Activated T-cell treated with anti-CD3 and anti-CD28 coated beads, Interleukin-2, amount 50 U/mL, for 4 hours (primary cell): Measurements from ENCODE around the gene COMMD1. TPM values are rescaled to one million over a fixed set of nuclear protein-coding genes. Genes with fewer than 3 reads are reported as not detected.
A peak's percentile ranks its signal among the peaks of the same experiment; 100 is the strongest.
"Not testable (repeated sequence)": the region's sequence is repeated elsewhere in the genome, so short reads cannot be mapped to it uniquely, and the experiment has no call there.

Experiments
- ATAC-seq, 2 donors: fragments of 200-7000 bp; cut with Tn5 transposase; one replicate each; pipeline ENCODE4 v1.10.0; 2021
- DNase-seq: peaks from one replicate; pipeline ENCODE4 v3.0.0-alpha.2; 2020
- H3K27me3 Mint-ChIP-seq: one replicate; pipeline ENCODE4 v1.8.0; 2021; ENCODE audit warnings: low read depth, mixed read lengths
- H3K36me3 Mint-ChIP-seq: one replicate; pipeline ENCODE4 v1.8.0; 2022; ENCODE audit warnings: mixed read lengths; ENCODE audit not compliant: insufficient read depth
- H3K4me1 Mint-ChIP-seq: one replicate; pipeline ENCODE4 v1.8.0; 2021; ENCODE audit warnings: low read depth, mixed read lengths
- H3K4me3 Mint-ChIP-seq: one replicate; pipeline ENCODE4 v1.8.0; 2021; ENCODE audit warnings: mild to moderate bottlenecking, moderate library complexity, mixed read lengths
- H3K9me3 Mint-ChIP-seq: one replicate; pipeline ENCODE4 v1.8.0; 2021; ENCODE audit warnings: mixed read lengths
- total RNA-seq, 3 donors: library from RNA; stranded (reverse); gene quantifications; one replicate each; pipeline ENCODE4 v1.2.1, GENCODE V29; 2021

Gene COMMD1
- total RNA-seq, 3 donors from 2014 or later = 29.7 to 37.0 (median 31.0) TPM

GRCh38 chr2:61900281-61900680 is 5.2 kb upstream of the COMMD1 start:
- peaks cover 6% of the 10 kb centered on the region for H3K4me1 Mint-ChIP-seq
- H3K4me3 Mint-ChIP-seq = no peak overlapping the region

GRCh38 chr2:61906186-61906470 is 654 bp downstream of the COMMD1 start:
- Mint-ChIP-seq H3K4me3 (peak overlapping the region; percentile 98), H3K36me3 (no peaks in the 10 kb centered on the region), H3K9me3 (no peaks in the 10 kb centered on the region), H3K27me3 (no peaks in the 10 kb centered on the region), H3K4me1 (peaks cover 16% of the 10 kb centered on the region)
- peak in 1 of 2 donors; percentile 16 for ATAC-seq
- no peak for DNase-seq

More at GRCh38 chr2:61900281-61900680, 5.2 kb upstream of the COMMD1 start:
- H3K9me3 Mint-ChIP-seq = no peaks in the 10 kb centered on the region
- no peaks in the 10 kb centered on the region for H3K27me3 Mint-ChIP-seq
- no peaks in the 10 kb centered on the region for H3K36me3 Mint-ChIP-seq
- DNase-seq (no peak), ATAC-seq (no peak)

GRCh38 chr2:61909116-61909515 is 3.6 kb downstream of the COMMD1 start:
- Mint-ChIP-seq H3K4me3 (no peak overlapping the region), H3K9me3 (no peaks in the 10 kb centered on the region), H3K27me3 (no peaks in the 10 kb centered on the region), H3K36me3 (peaks cover 3% of the 10 kb centered on the region), H3K4me1 (peaks cover 19% of the 10 kb centered on the region)
- DNase-seq (no peak), ATAC-seq (no peak)

- H3K27me3 Mint-ChIP-seq = no peaks in the 10 kb centered on the region
- DNase-seq (no peak), ATAC-seq (no peak)
- no peaks in the 10 kb centered on the region for H3K9me3 Mint-ChIP-seq
- H3K36me3 Mint-ChIP-seq = peaks cover 3% of the 10 kb centered on the region
- H3K4me3 Mint-ChIP-seq = no peak overlapping the region
- H3K4me1 Mint-ChIP-seq = peaks cover 13% of the 10 kb centered on the region
Measured at GRCh38 chr2:61910603-61911002, 5.1 kb downstream of the COMMD1 start.

GRCh38 chr2:61911510-61911909 is 6.0 kb downstream of the COMMD1 start:
- H3K27me3 Mint-ChIP-seq = no peaks in the 10 kb centered on the region
- no peak overlapping the region for H3K4me3 Mint-ChIP-seq
- DNase-seq (no peak), ATAC-seq (no peak)
- peaks cover 9% of the 10 kb centered on the region for H3K4me1 Mint-ChIP-seq
- H3K9me3 Mint-ChIP-seq = no peaks in the 10 kb centered on the region
- H3K36me3 Mint-ChIP-seq = peaks cover 3% of the 10 kb centered on the region

GRCh38 chr2:61914794-61915193 is 9.3 kb downstream of the COMMD1 start:
- not testable (repeated sequence) for H3K4me1 Mint-ChIP-seq, H3K27me3 Mint-ChIP-seq, H3K9me3 Mint-ChIP-seq, DNase-seq, H3K36me3 Mint-ChIP-seq, ATAC-seq, H3K4me3 Mint-ChIP-seq

- Mint-ChIP-seq H3K9me3 (no peaks in the 10 kb centered on the region), H3K4me3 (no peak overlapping the region), H3K36me3 (peaks cover 7% of the 10 kb centered on the region), H3K4me1 (no peaks in the 10 kb centered on the region), H3K27me3 (no peaks in the 10 kb centered on the region)
- DNase-seq = no peak
- ATAC-seq = no peak
Measured at GRCh38 chr2:61920548-61920947, 15.1 kb downstream of the COMMD1 start.

GRCh38 chr2:61922714-61923113 is 17.2 kb downstream of the COMMD1 start:
- Mint-ChIP-seq H3K4me1 (no peaks in the 10 kb centered on the region), H3K9me3 (no peaks in the 10 kb centered on the region), H3K36me3 (peaks cover 11% of the 10 kb centered on the region), H3K27me3 (no peaks in the 10 kb centered on the region), H3K4me3 (no peak overlapping the region)
- ATAC-seq = no peak
- no peak for DNase-seq

GRCh38 chr2:61924895-61925663 is 19.6 kb downstream of the COMMD1 start:
- ATAC-seq (no peak), DNase-seq (no peak)
- Mint-ChIP-seq H3K36me3 (peaks cover 15% of the 10 kb centered on the region), H3K4me3 (no peak overlapping the region), H3K4me1 (no peaks in the 10 kb centered on the region), H3K9me3 (no peaks in the 10 kb centered on the region), H3K27me3 (no peaks in the 10 kb centered on the region)

GRCh38 chr2:61926531-61927477 is 21.3 kb downstream of the COMMD1 start:
- H3K4me3 Mint-ChIP-seq = no peak overlapping the region
- ATAC-seq (no peak), DNase-seq (no peak)
- peaks cover 11% of the 10 kb centered on the region for H3K36me3 Mint-ChIP-seq
- H3K4me1 Mint-ChIP-seq = no peaks in the 10 kb centered on the region
- H3K27me3 Mint-ChIP-seq = no peaks in the 10 kb centered on the region
- H3K9me3 Mint-ChIP-seq = no peaks in the 10 kb centered on the region

- Mint-ChIP-seq H3K4me1 (no peaks in the 10 kb centered on the region), H3K36me3 (peaks cover 10% of the 10 kb centered on the region), H3K4me3 (no peak overlapping the region), H3K27me3 (no peaks in the 10 kb centered on the region), H3K9me3 (no peaks in the 10 kb centered on the region)
- DNase-seq (no peak), ATAC-seq (no peak)
Measured at GRCh38 chr2:61928826-61929461, 23.5 kb downstream of the COMMD1 start.

- Mint-ChIP-seq H3K4me1 (no peaks in the 10 kb centered on the region), H3K4me3 (no peak overlapping the region), H3K9me3 (no peaks in the 10 kb centered on the region), H3K36me3 (peaks cover 8% of the 10 kb centered on the region), H3K27me3 (no peaks in the 10 kb centered on the region)
- no peak for DNase-seq
- no peak for ATAC-seq
Measured at GRCh38 chr2:61937098-61937497, 31.6 kb downstream of the COMMD1 start.

GRCh38 chr2:61937886-61938285 is 32.4 kb downstream of the COMMD1 start:
- Mint-ChIP-seq H3K4me3 (no peak overlapping the region), H3K4me1 (no peaks in the 10 kb centered on the region), H3K27me3 (no peaks in the 10 kb centered on the region), H3K36me3 (peaks cover 6% of the 10 kb centered on the region), H3K9me3 (no peaks in the 10 kb centered on the region)
- DNase-seq (no peak), ATAC-seq (no peak)

- H3K36me3 Mint-ChIP-seq = peaks cover 6% of the 10 kb centered on the region
- H3K9me3 Mint-ChIP-seq = no peaks in the 10 kb centered on the region
- H3K4me1 Mint-ChIP-seq = no peaks in the 10 kb centered on the region
- ATAC-seq = no peak
- no peak overlapping the region for H3K4me3 Mint-ChIP-seq
- no peak for DNase-seq
- no peaks in the 10 kb centered on the region for H3K27me3 Mint-ChIP-seq
Measured at GRCh38 chr2:61938511-61938910, 33.0 kb downstream of the COMMD1 start.
